NCI-H1930 (cell line): ENCODE results near the gene INPP5F.
"Not testable (repeated sequence)": the region's sequence is repeated elsewhere in the genome, so short reads cannot be mapped to it uniquely, and the experiment has no call there.

Experiments used
- DNase-seq, 2 experiments: peaks; one replicate each; lab custom pipeline; 2025; lab: John Stamatoyannopoulos, UW

Gene INPP5F

DNA sequence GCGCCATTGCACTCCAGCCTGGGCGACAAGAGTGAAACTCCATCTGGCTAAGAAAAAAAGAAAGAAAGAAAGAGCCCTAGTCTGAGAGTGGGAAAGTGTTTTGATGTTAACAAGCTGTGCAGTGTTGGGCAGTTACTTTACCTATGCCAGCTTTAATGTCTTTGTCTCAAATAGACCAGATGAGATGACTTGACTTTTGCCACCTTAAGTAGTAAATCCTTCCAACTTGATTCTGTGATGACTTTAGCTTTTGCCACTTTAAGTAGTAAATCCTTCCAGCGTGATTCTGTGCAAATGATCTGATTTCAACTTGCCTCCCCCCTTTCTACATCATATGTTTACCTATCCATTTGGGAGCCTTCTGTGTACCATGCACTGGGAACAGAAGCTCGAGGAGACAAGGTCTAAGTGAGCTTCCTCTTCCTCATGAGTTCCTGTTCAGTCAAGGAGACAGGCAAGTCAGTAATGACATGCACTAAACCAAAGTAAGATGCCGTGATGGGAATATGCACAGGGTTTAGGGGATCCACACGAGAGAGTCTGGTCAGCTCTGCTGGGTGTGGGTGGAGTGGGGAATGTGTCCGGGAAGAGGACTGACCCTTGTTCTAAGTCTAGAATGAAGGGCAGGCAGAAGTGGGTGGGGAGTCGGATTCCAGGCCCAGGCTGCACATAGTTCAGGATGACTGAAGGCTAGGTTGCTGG, 17.2 kb downstream of the INPP5F start:
- DNase-seq: no peak

DNA sequence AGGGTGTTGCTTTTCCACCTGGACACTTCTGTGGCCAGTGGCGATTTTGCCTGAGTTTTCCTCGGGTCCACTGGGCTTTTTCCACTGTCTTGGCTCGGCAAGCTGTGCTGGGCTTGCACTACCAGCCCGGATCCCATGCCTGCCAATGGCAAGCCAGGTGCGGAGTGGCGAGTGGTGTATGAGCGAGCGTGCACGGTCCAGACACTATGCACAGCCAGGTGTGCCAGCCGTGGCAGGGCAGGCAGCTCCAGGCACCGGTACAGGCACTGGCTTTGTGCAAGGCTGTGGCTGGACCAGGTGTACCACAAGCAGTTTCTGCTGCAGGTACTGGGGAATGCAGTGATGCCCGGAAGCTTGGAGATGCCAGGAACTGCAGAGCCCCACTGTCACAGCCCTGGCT, 22.1 kb downstream of the INPP5F start:
- no peak for DNase-seq

DNA sequence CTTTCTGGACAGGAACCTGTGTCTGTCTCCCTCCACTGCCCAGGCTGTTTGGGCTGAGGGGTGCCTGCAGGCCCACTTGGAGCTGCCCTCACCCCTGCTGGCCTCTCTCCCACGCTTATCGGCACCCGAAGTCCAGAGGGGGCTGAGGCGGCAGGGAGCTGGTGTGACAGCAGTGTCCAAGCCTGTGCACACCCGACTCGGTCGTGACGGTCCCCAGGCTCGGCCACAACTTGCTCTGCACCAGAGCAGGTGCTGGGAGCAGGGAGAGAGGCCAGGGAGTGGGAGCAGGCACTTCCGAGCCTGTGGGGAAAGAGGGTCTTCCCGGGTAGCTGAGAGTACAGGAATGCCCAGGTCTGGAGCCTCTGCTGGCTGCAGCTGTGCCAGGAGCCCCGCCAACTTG, 23.0 kb downstream of the INPP5F start:
- no peak for DNase-seq

DNA sequence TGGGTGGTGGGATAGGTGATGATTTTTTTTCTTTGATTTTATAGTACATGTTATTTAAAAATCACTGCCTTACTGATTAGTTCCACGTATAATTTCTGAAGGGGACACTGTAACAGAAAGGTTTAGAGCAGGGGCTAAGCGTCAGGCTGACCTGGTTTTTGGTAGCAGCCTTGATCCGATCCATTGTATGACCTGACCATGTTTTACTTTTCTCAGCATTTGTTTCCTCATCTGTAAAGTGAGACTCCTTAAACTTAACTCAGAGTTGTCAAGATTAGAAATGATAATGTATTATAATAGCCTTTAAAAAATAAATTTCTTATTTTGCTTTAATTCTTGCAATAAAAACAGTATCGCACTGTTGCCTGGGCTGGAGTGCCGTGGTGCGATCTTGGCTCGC, 23.6 kb downstream of the INPP5F start:
- no peak for DNase-seq

DNA sequence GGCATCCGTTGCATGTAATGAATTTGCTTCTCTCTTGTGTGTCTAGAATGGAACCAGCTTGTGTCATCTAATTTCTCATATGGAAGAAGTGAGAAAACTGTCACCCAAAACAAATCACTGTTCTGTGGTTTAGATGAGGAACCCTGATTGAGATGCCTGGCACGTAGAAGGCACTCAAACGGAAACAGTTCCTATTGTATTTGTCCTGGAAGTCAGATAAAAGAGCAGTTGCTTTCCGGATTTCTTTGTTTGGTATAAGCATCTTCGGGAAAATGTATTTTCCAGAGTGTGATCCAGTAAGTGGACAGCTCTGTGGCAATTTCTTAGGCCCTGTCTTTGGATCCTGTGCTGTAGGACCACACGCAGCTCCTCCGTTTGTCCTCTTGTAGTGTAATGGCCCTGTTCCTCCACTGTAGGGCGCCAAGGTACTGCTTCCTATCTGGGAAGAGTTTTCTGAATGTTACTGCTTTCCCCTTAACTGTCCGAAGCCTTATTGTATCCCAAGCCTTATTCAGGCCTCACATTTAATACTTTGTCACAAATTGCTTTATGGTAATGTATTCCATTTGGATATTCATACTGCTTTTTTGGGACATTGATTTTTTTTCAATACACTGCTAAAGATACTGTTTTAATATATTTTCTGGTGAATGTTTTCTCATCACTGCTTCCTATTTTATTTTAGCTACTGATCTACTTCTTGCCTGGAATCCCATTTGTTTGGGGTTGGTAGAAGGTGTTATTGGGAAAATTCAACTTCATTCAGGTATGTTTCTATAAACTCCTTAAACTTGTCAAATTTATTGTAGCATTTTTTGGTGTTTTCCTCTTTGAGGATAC, 24.8 kb downstream of the INPP5F start:
- DNase-seq: peak; percentile 4 to 37

DNA sequence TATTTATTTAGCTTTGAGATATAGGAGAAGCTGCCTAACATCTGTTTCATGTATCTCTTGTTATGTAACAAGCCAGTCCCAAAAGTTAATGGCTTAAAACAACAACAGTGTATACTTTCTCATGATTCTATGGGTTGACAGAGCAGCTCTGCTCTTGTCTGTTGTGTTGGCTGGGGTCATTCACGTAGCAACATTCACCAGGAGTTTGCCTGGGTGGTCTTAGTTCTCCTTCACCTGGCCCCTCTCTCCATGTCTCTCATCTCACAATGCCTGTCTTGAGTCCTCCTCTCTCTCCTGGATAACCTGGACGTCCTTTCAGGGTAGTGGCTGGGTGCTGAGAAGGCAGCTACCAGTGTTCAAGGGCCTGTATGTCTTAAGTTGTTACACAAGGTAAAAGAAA, 27.5 kb downstream of the INPP5F start:
- no peak for DNase-seq

DNA sequence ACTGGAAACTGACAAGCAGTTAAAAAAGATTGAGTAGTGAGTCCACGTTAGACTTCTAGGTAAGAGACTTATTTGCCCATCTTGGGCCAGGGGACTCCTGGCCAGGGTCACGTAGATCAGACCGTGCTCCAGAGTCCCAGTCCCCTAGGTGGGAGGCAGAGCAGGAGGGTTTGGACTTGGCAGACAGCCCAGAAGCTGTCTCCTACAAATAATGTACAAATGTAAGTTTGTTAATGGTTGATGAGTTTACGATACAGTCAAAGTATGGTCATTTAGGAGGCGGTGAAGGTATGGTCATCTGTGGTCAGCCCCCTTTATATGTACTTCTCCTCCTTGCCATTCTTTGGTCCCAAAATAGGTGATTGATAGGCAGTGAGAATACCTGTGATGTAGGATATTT, 28.2 kb downstream of the INPP5F start:
- DNase-seq: no peak

DNA sequence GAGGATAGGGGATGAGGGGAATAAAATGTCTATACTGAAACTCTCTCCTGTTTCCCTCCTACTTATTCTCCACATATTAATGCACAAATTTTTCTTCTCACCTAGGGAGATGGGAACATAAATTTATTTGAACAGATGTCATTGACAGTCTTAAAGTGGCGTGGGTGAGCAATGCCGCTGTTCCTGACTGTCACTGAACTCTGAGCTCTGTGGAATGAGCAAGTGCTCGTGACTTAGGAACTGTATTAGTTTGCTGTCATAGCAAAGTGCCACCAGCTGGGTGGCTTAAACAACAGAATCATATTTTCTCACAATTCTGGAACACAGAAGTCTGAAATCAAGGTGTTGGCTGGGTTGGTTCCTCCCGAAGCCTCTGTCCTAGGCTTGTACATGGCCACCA, 29.1 kb downstream of the INPP5F start:
- DNase-seq: no peak

DNA sequence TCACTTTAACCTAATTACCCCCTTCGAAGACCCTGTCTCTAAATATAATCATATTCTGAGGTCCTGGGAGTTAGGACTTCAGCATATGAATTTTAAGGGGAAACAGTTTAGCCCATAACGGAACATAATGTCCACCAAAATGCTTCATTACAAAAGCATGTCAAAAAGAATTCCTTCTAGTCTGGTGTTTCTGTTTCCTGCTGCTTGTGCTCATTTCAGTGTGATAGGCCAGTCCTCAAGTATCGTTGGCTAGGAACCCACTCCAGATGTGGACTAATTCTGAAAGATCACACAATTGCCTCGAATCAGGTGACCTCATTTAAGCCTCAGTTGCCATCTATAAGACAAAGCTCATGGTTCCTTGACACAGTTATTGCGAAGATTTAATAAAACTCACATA, 29.6 kb downstream of the INPP5F start:
- no peak for DNase-seq

DNA sequence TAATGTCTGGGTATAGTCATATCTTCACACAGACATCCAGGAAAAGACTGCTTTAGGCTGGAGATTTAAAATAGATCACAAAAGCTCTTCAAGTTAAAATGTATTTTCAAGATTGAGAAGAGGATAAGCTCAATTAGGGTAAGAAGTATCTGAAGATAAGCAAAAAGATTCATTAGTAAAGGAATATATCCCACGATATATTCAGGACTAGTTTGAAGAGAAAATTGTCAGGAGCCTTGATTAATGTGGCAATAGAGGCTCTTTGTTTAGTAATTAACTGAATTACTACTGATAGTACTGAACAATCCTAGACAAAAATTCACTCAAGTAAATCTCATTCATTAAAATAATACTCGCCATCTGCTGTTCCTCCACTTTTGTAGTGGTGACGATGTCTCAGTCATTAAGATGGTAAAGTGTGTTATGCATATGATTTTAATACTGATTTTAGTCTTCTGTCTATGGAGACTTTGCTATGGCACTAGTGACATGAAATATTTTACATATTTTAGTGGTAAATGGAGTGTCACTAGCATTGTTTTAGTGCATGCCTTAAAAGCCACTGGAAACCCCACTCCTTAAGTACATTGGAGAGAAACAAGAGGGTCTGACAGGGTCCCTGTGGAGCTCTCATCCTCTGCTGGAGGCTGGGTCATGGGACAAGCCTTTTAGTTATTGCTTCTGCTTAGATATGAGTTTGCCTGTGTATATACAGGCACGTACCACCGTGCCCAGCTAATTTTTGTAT, 32.8 kb downstream of the INPP5F start:
- DNase-seq: no peak

DNA sequence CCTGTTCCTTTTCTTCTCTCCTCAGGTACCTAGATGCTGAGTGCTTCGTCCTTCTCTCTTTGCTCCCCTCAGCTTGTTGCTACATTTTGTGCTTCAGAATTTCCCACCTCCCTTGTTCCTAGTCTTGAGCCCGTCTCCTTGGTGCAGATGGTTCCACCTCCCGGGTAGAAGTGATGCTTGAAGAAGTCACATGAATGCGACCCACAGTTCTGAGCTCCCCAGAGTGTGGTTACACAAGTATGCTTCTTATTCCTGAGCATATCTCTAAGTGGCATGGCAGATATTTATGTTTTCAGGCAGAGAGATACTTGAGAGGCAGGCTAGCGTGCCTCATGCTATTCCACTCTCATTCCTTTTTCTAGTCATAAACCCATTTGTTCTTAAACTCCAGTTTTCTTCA, 34.0 kb downstream of the INPP5F start:
- no peak for DNase-seq

DNA sequence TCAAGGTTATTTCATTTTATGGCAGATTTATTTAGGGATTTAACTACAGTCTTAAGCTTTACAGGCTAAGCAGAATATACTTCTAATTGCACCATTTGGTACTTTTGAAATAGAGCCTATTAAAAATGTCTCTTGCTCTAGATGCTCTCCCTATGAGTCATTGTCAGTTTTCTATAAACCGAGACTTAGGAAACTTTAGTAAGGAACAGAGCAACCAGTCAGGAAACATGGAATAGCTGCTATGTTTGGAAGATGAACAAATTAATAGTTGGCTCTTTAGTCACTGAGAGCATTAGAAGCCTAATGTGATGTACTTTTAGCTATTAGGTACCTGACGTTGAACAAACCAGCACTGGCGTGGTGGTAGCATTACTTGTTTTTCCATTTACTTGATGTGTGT, 35.3 kb downstream of the INPP5F start:
- no peak for DNase-seq

DNA sequence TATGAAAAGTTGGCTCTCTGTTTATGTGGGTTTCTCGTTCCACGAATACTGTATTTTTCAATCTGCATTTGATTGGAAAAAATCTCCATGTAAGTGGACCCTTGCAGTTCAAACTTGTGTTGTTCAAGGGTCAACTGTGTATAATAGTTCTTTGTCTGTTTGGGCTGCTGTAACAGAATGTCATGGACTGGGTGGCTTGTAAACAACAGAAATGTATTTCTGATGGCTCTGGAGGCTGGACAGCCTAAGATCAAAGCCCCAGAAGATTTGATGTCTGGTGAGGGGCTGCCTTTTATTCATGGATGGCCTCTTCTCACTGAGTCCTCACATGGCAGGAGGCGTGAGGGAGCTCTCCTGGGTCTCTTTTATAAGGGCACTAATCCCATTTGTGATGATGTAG, 36.2 kb downstream of the INPP5F start:
- DNase-seq: no peak

DNA sequence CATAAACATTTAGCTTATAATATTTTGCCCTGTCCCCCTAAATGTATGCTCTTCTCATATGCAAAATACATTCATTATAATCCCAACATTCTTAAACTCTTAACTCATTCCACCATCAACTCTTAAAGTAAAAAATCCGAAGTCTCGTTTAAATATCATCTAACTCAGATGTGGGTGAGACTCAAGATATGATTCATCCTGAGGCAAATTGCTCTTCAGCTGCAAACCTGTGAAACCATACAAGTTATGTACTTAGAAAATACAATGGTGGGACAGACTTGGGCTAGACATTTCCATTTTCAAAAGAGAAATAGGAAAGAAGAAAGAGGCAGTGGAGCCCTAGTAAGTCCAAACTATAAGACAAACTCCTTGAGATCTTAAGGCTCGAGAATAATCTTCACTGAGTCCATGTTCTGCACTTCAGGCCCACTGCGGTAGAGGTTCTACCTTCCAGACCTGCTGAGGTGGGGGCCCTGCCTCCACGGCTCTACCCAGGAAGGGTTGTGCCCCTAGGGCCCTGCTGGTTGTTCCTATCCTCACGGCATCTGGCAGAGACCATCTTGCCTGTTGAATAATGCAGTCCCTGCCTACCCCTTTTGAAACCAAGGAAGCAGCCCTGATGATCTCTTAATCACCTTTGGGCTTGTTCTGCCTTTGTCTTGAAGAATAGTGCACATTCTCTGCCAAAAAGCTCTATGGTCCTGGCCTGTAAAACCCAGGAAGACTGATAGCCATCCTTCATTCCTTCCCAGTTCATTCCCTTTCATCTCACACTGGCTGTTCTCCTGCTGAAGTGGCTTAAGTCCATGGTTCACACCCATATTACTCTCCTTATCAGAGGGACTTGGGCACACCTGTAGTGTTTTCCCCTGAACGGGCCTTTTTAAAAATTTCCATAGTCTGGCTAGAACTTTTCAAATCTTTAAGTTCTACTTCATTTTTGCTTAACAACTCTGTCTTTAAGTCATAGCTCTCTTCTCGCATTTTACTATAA, 37.3 kb downstream of the INPP5F start:
- no peak for DNase-seq

DNA sequence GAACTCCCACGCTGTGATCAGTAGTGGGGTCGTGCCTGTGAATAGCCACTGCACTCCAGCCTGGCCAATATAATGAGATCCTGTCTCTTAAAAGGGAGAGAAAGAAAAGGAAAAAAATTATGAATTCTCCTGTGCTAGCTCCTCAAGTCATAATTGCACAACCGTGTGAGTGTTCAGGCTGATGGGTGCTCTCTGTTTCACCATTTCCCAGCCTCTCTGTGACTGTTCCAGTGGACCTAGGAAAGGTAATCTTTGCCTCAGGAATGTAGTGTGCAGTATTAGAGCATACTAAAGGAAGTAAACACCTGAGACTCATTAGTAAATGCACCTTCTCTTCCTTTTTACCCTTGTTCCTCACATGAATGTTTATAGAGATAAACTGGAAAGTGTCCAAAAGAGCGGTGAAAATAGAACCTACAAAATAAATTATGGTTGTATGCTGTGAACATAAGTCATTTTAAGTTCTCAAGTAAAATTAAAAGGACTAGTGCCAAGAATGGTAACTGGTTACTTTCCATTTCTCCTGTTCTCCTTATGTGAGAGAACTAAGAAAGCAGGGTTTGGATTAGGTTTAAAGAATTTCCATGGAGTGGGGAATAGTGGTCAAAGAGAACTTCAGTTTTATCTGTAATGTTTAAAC, 42.7 kb downstream of the INPP5F start:
- no peak for DNase-seq

DNA sequence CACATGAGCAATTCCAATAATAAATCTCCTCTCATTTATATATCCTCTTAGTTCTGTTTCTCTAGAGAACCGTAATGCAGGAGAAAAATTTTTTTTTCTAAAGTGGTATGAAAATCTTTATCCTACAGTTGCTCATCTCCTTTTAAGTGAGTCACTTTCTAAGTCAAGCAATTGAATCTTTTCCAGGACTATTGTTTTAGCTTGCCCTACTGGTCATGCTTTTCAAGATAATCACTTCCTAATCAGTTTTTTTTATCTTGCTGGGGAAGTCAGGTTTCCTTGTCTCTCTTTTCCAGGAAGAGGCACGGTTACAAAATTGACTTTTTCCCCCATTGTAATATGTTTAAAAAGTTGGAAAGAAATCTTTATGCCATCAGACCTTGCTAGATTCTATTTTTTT, 44.0 kb downstream of the INPP5F start:
- no peak for DNase-seq

DNA sequence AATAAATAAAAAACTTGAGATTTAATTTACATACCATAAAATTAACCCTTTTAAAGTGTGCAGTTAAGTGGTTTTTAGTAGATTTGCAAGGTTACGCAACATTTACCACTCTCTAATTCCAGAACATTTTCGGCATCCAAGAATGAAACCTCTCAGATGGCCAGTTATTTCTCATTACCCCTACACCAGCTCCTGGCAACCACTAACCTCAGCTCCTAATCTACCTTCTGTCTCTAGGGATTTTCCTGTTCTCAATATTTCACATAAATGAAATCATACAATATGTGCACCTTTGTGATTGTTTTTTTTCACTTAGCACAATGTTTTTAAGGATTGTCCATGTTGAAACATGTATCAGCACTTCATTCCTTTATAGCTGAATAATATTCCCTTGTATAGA, 45.1 kb downstream of the INPP5F start:
- no peak for DNase-seq

DNA sequence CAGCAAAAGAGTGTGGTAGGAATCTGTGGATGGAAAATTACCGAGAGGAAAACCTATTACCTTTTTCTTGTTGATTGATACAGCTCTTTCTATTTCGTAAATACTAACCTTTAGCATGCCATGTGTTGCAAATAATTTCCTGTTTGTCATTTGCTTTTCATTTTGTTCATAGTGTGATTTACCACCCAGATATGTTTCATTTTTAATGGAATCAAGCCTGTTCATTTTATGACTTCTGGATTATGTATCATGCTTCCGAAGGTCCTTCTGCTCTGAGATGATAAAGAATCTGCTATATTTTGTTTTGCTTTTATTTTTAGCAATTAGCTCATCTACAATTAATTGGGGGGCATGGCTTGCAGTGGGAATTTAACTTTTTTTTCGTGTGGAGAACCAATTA, 46.5 kb downstream of the INPP5F start:
- no peak for DNase-seq

DNA sequence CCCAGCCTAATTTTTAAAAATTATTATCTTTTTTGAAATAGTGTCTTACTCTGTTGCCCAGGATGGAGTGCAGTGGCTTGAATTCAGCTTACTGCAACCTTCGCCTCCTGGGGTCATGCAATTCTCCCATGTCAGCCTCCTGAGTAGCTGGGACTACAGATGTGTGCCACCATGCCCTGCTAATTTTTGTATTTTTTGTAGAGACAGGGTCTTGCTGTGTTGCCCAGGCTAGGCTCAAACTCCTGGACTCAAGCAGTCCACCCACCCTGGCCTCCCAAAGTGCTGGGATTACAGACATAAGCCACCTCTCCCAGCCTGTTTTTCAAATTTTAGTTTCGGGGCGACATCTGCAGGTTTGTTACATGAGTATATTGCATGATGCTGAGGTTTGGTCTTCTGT, 47.2 kb downstream of the INPP5F start:
- not testable (repeated sequence) for DNase-seq

DNA sequence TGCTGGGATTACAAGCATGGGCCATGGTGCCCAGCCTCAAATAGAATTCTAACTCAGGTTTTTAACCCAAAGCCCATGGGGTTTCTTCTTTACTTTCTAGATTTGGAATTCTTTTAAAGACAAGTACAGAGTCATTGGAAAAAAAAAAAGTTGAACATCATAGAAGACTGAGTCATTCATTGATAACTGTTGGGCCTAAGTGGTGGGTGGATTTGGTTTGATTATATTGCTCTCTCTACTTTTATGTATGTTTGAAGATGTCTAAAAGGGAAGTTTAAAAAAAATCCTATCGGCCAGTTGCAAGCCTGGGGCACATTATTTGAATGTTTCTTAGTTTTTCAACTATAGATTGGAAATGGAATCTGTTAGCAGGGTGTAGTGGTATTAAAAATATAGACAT, 49.7 kb downstream of the INPP5F start:
- no peak for DNase-seq

DNA sequence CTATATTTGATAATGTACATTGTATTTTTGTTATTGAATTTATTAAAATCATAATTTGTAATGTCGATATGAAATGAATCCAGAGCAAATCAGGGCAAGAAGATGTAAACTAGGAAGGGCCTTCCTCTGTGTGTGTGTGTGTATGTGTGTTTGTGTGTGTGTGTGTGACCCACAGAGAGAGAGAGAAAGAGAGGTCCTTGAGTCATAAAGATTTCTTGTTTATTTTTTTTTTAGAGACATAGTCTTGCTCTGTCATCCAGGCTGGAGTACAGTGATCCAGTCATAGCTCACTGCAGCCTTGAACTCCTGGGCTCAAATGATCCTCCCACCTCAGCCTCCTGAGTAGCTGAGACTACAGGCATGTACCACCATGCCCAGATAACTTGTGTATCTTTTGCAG, 50.7 kb downstream of the INPP5F start:
- DNase-seq: no peak
